GM21423 (cell line): ENCODE results near the gene FLRT1.
"Not testable (repeated sequence)": the region's sequence is repeated elsewhere in the genome, so short reads cannot be mapped to it uniquely, and the experiment has no call there.

Experiments
- ATAC-seq: cut with Tn5 transposase; IDR thresholded peaks from one replicate; pipeline ENCODE4 v1.9.1; 2021; ENCODE audit warnings: mild to moderate bottlenecking, moderate library complexity; ENCODE audit not compliant: unreplicated experiment

The FLRT1 gene

GRCh38 chr11:64044730-64045393 is 9.1 kb downstream of the FLRT1 start:
- no peak for ATAC-seq

DNA sequence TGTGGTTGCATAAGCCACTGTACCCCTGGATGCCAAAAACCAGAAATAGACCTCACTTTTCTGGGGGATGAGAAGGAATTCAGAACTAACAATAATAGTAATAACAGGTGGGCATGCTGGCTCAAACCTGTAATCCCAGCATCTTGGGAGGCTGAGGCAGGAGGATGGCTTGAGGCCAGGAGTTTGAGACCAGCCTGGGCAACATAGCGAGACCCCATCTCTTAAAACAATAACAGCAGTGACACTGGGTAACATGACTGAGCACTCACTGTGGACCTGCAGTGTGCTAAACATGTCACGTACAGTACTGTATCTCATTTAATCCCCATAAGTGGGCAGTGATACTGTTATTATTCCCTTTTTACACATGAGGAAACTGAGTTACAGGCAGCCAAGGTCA is 10.0 kb downstream of the FLRT1 start:
- ATAC-seq, result no peak

GRCh38 chr11:64047373-64047772 is 11.6 kb downstream of the FLRT1 start:
- not testable (repeated sequence) for ATAC-seq

- ATAC-seq, result no peak
These were observed 12.5 kb downstream of the FLRT1 start for GRCh38 chr11:64048042-64048854.

- no peak for ATAC-seq
These were observed 13.8 kb downstream of the FLRT1 start for GRCh38 chr11:64049509-64049908.

- ATAC-seq, result no peak
These were observed 15.6 kb downstream of the FLRT1 start for GRCh38 chr11:64051297-64051696.

GRCh38 chr11:64052436-64052835 is 16.7 kb downstream of the FLRT1 start:
- ATAC-seq, result no peak

DNA sequence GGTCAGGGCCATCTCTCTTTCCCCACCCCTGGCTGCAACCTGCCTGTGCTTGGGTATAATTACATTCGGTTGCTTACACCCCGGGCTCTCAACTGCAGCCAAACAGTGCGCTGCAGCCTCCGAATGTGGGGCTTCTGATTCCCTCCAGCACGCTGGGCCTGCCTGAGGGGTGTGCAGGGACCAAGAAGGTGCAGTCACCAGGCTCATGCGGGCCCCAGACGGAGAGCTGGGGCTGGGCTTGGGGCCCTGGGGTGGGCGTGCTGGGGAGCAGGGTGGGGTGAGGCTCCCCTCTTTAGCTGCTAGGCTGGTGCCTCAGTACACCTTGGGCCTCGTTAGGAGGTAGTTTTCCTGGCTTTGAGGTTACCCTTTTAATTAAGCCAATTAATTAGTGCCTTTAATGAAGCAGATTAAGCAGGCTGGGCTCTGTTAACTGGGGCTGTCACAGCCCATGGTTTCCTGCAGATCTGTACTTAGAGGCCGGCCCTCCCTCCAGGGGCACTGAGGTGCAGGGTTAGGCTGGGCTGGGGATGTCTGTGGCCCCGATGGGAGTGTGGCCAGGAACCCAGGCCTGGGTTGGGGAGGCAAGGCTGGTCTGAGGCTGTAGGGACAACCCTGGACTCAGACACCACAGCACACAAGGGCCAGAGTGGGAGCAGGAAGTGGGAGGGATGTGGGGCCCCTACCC is 17.3 kb downstream of the FLRT1 start:
- ATAC-seq, result no peak

GRCh38 chr11:64053699-64054098 is 18.0 kb downstream of the FLRT1 start:
- ATAC-seq, result no peak

DNA sequence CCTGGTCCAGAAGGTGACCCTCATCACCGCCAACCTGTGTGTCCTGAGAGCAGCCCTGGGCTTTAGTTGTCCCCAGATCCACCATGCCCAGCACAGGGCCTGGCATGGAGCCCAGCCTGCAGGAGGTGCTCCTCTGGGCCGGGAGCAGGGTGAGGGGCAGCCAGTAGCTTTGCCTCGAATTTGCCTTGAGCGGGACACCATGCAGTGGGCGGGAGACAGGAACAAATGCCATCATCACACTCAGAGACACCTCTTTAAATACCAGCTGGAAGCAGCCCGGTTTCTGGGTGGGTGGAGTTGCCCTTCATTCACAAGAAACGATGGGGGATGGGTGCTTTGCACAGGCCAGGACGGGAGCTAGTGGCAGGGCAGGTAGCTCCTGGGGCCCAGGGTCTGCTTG is 19.3 kb downstream of the FLRT1 start:
- ATAC-seq, result no peak

GRCh38 chr11:64056213-64056785 is 20.6 kb downstream of the FLRT1 start:
- no peak for ATAC-seq

- ATAC-seq, result no peak
These were observed 21.1 kb downstream of the FLRT1 start for GRCh38 chr11:64056861-64057260.

DNA sequence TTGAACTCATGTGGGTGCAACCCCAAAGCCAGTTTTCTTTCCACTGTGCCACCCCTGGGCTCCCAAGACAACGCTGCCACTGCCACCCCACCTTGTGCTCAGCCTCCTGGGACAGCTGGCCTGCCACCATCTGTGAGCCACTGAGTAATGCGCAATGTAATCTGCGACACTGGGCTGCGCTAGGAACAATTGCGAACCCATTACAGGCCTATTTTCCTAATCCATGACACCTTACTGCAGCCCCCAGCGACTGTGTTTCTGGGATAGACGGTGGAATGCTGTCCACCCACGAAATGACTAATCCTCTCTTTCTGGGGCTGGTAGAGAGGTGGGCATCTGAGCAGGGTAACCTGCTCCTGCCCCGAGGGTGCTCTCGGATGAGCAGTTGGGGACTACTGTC is 22.2 kb downstream of the FLRT1 start:
- no peak for ATAC-seq

DNA sequence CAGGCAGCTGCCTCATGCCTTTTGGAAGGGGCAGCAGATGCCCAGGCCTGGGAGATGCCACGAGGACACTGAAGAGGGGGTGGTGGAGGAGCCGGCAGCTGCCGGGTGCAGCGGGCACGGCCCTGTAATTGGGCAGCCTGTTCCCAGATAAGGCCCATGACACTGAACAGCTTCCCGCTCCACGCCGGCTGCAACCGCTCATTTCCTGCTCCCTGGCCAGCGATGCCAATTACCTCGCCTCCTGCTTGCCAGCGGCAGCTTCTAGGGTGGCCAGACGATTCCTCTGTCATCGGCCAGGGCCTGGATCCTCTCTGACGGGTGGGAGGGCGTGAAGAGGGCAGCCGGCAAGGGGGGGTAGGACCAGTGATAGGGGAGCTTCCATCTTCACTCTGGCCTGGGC is 22.8 kb downstream of the FLRT1 start:
- ATAC-seq, result no peak

DNA sequence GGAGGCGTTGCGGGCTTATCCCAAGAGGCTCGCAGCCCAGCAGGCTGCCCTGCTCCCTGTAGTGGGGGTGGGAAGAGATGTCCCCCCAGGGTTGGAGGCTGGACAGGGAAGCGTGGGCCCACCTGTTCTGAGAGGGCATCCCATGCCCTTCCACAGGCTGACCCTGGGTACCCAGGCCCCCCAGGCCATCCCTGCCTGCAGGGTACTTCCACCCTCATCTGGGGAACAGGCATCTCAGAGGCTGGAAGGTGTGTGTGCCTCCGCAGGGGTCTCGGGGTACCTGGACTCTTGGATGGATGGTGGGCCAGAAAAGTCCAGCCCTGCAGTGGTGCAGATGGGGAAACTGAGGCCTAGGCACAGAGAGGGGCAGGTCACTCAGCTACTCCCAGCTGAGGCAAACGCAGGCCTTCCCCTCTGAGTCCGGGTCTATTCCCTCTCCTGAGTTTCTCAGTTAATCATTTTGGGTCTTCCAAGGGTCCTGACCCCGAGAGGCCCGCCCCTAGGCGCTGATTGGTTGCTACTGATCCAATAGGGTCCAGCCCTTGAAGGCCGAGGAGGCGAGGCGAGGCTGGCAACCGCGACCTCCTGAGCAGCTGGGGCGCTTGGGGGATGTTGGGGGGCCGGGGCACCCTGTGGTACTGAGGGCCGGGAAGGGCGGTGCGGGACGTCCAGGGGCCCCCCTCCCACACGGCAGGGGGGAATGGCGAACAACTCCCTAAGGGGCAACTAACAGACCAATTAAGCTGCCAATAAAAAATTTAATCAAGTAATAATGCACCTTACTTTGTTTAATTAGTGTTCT is 23.8 kb downstream of the FLRT1 start:
- ATAC-seq, result no peak

GRCh38 chr11:64060263-64060860 is 24.6 kb downstream of the FLRT1 start:
- ATAC-seq, result no peak

DNA sequence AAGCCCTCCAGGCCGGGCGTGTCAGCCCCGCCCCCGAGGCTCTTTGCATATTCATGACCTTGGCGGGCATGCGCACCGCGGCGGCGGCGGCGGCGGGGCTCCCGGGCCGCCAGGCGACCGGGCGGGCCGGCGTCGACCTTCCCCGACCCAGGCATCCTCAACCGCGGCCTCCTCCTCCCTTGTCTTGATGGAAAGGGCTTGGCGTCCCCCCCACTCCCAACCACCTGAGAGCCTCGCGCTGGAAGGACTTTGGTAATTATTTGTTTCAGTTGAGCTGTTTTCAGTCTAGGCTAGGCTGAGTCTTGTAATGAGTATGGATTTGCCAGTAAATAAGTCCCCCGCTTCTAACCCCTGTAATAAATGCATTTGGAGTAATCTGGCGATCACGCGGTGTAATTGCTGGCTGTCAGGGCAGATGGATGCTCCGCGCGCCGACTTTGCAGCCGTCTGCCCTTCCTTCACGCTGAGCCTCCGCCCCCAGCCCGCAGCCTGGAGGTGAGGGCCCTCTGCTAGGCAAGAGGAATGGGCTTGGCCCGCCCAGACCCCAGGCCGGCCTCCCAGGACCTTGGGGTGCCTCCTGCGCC is 25.2 kb downstream of the FLRT1 start:
- ATAC-seq, result no peak

- no peak for ATAC-seq
These were observed 26.7 kb downstream of the FLRT1 start for GRCh38 chr11:64062185-64063039.

DNA sequence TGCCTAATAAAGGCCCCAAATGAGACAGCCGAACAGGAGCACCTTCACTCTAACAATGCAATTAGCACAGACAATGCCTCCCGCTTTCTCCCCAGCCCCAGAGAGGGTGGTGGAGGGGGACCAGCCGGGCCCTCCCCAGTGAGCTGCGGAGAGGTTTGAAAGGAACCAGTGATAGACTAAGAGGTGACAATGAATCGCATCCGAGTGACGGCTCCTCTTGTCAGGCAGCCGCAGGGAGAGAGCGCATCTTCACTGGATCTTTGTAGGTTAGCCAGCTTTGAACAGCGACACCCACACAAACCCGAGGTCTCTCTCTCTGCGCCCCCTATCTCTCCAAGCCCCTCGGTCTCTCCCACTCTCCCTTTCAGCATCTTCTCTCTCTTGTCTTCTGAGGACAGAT is 28.0 kb downstream of the FLRT1 start:
- no peak for ATAC-seq
